ENCODE measurements around the gene KIT.

KIT gene

DNA sequence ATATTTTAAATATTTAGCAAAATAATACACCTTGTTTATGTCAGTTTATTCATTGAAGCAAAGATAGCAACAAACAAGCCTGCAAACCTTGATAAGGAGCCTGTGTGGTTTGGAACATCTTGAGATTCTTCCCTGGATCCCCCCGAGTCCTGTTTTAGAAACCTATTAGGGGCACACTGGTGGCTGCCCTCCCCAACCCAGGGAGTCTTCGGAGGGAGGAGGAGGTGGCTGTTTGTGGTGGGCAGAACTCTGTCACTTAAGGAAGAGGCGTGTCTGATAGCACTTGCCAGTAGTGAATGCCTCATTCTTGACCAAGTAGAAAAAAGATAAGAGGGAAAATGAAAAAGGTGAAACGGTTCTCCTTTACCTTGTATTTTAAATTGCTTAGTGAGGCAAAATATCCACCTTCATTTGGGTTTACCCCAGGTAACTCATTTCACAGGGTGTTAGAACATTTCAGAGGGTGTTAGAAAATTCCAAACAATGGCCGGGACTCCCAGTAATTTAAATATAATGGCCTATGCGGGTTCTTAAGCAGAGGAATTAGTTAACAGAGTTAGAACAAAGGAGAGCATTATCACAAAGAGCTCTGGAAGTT, 10.4 kb downstream of the KIT start:
- H3K4me3 ChIP-seq (ENCODE audit: insufficient read depth, low read length, poor library complexity, severe bottlenecking), result no peak overlapping the region
- H3F3A ChIP-seq (ENCODE audit: insufficient read depth), result no peaks in the 10 kb centered on the region
- no peak overlapping the region for H3K4me2 ChIP-seq (ENCODE audit: low read depth, low read length, poor library complexity, severe bottlenecking)
- H3K9me2 ChIP-seq (replicated peaks; ENCODE audit: insufficient read depth, low read length), result no peaks in the 10 kb centered on the region
- TF ChIP-seq EZH2phosphoT487 (conservative IDR thresholded peaks at IDR 0.05; ENCODE audit: low read length), result no peak
- TF ChIP-seq, protein P1, sequence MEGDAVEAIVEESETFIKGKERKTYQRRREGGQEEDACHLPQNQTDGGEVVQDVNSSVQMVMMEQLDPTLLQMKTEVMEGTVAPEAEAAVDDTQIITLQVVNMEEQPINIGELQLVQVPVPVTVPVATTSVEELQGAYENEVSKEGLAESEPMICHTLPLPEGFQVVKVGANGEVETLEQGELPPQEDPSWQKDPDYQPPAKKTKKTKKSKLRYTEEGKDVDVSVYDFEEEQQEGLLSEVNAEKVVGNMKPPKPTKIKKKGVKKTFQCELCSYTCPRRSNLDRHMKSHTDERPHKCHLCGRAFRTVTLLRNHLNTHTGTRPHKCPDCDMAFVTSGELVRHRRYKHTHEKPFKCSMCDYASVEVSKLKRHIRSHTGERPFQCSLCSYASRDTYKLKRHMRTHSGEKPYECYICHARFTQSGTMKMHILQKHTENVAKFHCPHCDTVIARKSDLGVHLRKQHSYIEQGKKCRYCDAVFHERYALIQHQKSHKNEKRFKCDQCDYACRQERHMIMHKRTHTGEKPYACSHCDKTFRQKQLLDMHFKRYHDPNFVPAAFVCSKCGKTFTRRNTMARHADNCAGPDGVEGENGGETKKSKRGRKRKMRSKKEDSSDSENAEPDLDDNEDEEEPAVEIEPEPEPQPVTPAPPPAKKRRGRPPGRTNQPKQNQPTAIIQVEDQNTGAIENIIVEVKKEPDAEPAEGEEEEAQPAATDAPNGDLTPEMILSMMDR (IDR thresholded peaks at IDR 0.05; ENCODE audit: insufficient read depth, low read length, poor library complexity, severe bottlenecking), result no peak
- no peaks in the 10 kb centered on the region for H3K27me3 ChIP-seq (ENCODE audit: low read length)
- no peaks in the 10 kb centered on the region for H3K9me3 ChIP-seq (ENCODE audit: insufficient read depth, low read length)
- no peak overlapping the region for H3K9ac ChIP-seq (ENCODE audit: low read length)
- H3K79me2 ChIP-seq (ENCODE audit: insufficient read depth, low read length), result no peaks in the 10 kb centered on the region
- no peak overlapping the region for H3K27ac ChIP-seq (ENCODE audit: low read depth, low read length)
- H3K36me3 ChIP-seq (ENCODE audit: low read length), result no peaks in the 10 kb centered on the region
- H4K20me1 ChIP-seq (ENCODE audit: low read depth, low read length), result no peaks in the 10 kb centered on the region
- no peak overlapping the region for H2AFZ ChIP-seq (ENCODE audit: low read depth, low read length, severe bottlenecking)

DNA sequence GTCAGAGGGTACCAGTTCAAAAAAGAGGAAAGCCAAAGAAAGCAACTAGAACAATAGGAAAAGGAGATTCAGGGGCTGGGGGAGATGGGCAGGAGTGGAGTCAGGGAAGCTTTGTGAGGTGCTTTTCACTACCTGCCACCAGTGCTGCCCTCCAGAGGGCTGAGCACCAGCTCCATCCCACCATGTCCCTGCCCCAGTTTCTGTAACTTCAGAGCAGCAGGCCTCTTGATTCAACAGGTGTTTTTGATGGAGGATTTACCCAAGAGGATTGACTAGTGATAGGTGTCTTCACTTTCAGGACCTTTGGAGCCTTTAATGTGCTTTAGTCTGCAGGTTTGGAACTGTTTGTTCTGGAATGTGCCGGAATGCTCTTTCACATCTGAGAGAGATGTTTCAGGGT, 12.1 kb downstream of the KIT start:
- TF ChIP-seq EZH2phosphoT487 (conservative IDR thresholded peaks at IDR 0.05; ENCODE audit: low read length), result no peak
- TF ChIP-seq, protein P1 (IDR thresholded peaks at IDR 0.05; ENCODE audit: insufficient read depth, low read length, poor library complexity, severe bottlenecking), result no peak
- Histone ChIP-seq H3K9ac (ENCODE audit: low read length) (no peak overlapping the region), H3K9me3 (ENCODE audit: insufficient read depth, low read length) (no peaks in the 10 kb centered on the region), H3K9me2 (replicated peaks; ENCODE audit: insufficient read depth, low read length) (no peaks in the 10 kb centered on the region), H2AFZ (ENCODE audit: low read depth, low read length, severe bottlenecking) (no peak overlapping the region), H3K4me2 (ENCODE audit: low read depth, low read length, poor library complexity, severe bottlenecking) (no peak overlapping the region), H3K4me3 (ENCODE audit: insufficient read depth, low read length, poor library complexity, severe bottlenecking) (no peak overlapping the region), H3F3A (ENCODE audit: insufficient read depth) (no peaks in the 10 kb centered on the region), H3K79me2 (ENCODE audit: insufficient read depth, low read length) (no peaks in the 10 kb centered on the region), H3K36me3 (ENCODE audit: low read length) (no peaks in the 10 kb centered on the region), H3K27ac (ENCODE audit: low read depth, low read length) (no peak overlapping the region), H3K27me3 (ENCODE audit: low read length) (no peaks in the 10 kb centered on the region), H4K20me1 (ENCODE audit: low read depth, low read length) (no peaks in the 10 kb centered on the region)

DNA sequence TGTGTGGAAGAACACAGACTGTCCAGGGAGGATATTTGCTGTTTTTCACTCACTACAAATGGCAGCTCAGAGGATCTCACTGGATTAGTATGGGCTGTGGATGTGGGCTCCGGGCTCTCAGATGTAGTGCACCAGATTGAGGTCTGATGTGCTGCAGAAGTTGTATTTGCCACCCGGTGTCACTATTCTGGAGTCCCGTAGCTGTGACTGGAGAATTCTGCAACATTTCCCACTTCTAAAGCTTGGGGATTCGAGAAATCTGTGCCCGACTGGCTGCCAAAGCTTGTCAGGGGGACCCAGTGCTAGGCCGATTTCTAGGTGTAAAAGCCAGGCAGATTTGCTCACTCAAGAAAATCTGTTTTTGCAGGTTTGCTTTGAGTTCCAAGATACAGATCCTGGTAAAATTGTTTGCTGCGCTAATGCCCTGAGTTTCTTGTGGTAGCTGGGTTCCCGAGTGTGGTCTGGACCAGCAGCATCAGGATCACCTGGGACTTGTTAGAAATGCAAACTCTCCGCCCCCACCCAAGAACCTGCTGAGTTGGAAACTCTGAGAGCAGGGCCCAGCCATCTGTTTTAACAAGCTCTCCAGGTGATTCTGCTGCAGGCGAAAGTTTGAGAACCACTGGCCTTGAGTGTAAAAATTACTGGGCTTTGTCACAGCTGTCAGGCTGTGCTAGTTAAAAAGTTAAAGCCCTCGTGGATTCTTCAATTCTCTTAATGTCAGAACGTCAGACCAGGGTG, 18.1 kb downstream of the KIT start:
- no peaks in the 10 kb centered on the region for H3K79me2 ChIP-seq (ENCODE audit: insufficient read depth, low read length)
- H3K4me2 ChIP-seq (ENCODE audit: low read depth, low read length, poor library complexity, severe bottlenecking), result no peak overlapping the region
- TF ChIP-seq, protein P1 (IDR thresholded peaks at IDR 0.05; ENCODE audit: insufficient read depth, low read length, poor library complexity, severe bottlenecking), result no peak
- TF ChIP-seq EZH2phosphoT487 (conservative IDR thresholded peaks at IDR 0.05; ENCODE audit: low read length), result no peak
- H3K9me2 ChIP-seq (replicated peaks; ENCODE audit: insufficient read depth, low read length), result no peaks in the 10 kb centered on the region
- no peak overlapping the region for H3K9ac ChIP-seq (ENCODE audit: low read length)
- H3K9me3 ChIP-seq (ENCODE audit: insufficient read depth, low read length), result no peaks in the 10 kb centered on the region
- H3K4me3 ChIP-seq (ENCODE audit: insufficient read depth, low read length, poor library complexity, severe bottlenecking), result no peak overlapping the region
- H3K27ac ChIP-seq (ENCODE audit: low read depth, low read length), result no peak overlapping the region
- no peaks in the 10 kb centered on the region for H3K27me3 ChIP-seq (ENCODE audit: low read length)
- H3K36me3 ChIP-seq (ENCODE audit: low read length), result no peaks in the 10 kb centered on the region
- no peak overlapping the region for H2AFZ ChIP-seq (ENCODE audit: low read depth, low read length, severe bottlenecking)
- H3F3A ChIP-seq (ENCODE audit: insufficient read depth), result no peaks in the 10 kb centered on the region
- no peaks in the 10 kb centered on the region for H4K20me1 ChIP-seq (ENCODE audit: low read depth, low read length)

Measured in SU-DHL-6 (cell line).